GM19099 (cell line): ENCODE data around the gene TOPBP1.

Experiments
- POLR2A ChIP-seq: IDR thresholded peaks from 3 replicates; pipeline ENCODE4 v1.6.1; 2011; ENCODE audit warnings: low read depth; ENCODE audit not compliant: insufficient read length; ENCODE audit errors: extremely low read depth

TOPBP1 gene

DNA sequence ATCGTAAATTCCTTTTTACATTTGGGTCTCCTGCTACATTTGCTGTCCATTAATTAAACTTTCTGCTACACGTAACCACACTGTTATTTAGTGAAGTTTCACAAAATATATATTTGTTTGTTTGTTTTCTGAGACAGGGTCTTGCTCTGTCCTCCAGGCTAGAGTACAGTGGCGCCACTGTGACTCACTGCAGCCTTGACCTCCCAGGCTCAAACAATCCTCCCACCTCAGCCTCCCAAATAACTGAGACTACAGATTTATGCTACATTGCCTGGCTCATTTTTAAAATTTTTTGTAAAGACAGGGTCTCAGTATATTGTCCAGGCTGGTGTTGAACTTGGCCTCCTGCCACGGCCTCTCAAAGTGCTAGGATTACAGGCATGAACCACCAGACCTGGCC is 20.5 kb downstream of the TOPBP1 start:
- no peak for TF ChIP-seq POLR2A

DNA sequence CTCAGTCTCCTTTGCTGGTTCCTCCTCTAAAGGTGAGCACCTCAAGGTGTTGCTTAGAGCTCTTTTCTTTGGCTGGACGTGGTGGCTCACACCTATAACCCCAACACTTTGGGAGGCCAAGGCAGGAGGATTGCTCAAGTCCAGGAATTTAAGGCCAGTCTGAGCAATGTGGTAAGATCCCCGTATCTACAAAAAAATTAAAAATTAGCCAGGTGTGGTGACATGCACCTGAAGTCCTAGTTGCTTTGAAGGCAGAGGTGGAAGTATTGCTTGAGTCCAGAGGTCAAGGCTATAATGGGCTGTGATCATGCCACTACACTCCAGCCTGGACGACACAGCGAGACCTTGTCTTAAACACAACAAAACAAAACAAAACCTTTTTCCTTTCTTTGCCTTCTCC is 28.3 kb downstream of the TOPBP1 start:
- TF ChIP-seq POLR2A: no peak

DNA sequence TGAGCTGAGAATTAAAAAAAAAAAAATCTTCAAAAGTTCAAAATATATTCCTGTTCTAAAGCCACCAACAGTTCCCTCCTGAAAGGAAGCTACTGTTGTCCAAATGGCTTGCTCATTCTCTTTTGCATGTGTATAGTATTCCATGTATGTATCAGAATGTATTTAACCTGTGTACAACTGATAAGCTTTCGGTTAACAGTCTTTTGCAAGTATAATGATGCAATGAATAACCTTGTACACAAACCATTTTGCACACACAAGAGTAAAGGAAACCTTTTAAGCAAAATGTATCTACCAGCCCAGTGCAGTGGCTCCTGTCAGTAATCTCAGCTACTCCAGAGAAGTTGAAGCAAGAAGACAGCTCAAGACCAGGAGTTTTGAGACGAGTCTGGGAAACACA is 32.6 kb downstream of the TOPBP1 start:
- no peak for TF ChIP-seq POLR2A

DNA sequence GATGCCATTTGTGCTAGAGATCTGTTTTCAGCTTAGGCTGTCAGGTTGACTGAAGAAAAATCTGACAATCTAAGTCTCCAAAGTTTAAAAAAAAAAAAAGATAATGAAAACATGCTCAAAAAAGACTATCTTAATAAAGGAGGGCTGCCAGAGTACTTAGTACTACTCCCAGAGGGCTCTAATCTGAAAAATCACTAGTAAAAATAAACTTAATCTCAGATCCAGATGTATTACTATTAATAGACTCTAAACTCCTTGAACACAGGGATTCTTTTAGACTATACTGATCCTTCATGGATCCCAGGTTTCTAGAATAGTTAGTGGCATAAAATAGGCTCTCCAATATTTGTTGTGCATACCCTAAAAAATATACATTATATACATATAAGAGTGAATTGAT is 34.0 kb downstream of the TOPBP1 start:
- TF ChIP-seq POLR2A: no peak

DNA sequence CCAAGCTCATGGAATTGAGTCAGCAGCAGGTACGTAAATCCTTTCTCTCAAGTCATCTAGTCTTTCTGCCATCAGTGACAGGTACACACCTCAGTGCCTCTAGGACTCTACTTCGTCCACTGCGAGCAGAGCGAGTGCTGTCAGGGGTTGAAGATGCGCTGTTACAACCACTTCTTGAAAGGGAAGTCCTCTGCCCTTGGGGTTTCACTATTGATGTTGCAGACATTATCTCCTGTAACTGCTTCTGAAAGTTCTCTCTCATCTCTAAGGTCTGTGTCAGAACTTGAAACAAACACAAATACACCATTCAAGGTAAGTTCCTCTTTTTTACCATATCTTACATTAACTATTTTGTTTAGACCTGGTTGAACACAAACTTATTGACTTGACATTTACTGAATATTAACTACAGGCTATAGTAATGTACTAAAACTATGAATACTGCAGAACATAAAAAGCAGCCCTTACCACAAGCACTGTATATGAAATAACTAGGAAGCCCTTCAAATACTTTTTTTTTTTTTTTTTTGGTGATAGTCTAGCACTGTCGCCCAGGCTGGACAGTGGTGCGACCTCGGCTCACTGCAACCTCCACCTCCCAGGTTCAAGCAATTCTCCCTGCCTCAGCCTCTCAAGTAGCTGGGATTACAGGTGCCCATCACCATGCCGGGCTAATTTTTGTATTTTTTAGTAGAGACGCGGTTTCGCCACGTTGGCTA is 41.5 kb downstream of the TOPBP1 start:
- peak; percentile 22 for TF ChIP-seq POLR2A

DNA sequence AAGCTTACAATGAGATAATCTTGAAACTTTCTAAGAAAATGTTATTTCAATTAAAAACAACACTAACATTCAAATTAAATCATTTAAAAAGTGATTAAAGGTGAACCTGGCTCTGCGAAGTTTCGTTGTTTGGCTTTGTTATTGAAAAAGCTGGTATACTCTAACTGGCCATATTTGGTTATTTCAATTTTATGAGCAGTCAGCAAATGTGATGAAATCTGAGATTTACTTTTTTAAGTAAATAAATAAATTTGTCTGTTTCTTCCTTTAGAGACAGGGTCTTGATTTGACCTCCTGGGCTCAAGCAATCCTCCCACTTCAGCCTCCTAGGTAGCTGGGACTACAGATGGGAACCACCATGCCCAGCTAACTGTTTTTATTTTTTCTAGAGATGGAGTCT is 50.2 kb downstream of the TOPBP1 start:
- TF ChIP-seq POLR2A: no peak

DNA sequence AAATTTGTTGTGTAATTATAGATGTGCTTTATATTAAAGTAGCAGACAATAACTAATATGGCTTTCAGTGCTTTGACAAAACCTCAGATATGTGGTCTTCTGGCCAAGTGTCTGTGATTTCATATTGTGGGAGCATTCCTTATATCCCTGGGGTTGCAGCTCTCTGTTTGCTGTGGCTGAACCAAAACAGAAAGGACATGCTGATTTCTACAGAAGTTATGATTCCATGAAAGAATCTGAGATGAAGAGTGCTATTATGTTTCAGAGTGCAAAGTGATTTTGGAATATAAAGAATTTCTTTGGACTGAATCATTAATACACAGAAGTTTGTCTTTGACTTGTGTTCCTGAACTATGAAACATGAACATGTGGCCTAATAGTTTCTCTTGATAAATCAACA is 51.7 kb downstream of the TOPBP1 start:
- TF ChIP-seq POLR2A: no peak

DNA sequence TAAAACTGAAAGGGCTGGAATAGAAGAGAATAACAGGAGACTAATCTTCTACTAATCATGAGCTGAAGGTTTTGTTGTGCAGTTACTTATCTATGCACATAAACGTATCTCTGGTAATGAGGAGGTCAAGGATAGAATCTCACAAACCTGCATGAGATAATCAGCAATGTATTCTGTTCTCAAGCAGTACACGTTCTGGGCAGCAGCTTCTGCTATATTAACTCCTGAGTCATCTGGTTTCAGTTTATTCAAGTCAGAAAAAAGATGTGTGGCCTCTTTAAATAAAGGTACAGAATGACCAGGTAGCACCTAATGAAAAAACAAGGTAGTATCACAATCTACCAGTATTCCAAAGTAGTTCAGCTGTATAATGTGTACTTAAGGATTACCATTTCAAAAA is 53.4 kb downstream of the TOPBP1 start:
- no peak for TF ChIP-seq POLR2A

DNA sequence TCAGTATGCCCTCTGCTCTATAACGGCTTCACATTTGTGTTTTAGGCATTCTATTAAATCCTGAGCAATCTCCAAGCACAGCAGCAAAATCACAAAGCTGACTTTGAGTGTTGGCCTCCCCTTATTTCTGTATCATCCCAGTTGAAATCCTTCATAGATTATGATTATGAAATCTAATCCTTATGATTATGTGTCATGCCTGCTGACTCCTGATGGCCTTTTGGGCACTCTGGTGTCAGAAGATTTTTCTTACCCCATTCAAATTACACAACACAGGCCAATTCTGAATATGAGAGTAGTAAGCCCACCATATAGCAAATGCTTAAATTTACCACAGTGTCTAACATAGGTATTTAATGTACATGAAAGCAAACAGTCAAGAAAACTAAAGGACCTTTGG is 53.9 kb downstream of the TOPBP1 start:
- TF ChIP-seq POLR2A: no peak

DNA sequence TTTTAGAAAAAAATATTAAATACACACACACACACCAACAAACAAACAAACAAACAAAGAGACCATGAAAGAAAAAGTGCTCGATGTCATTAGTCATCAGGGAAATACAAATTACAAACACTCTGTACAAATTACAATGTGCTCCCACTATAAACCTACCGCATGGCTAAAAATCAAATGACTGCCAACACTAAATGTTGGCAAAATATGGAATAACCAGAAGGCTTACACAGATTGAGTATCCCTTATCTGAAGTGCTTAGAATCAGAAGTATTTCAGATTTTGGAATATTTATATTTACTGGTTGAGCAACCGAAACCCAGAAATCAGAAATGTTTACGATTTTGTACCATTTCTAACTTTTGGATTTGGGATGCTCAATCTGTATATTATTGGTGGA is 54.8 kb downstream of the TOPBP1 start:
- no peak for TF ChIP-seq POLR2A

DNA sequence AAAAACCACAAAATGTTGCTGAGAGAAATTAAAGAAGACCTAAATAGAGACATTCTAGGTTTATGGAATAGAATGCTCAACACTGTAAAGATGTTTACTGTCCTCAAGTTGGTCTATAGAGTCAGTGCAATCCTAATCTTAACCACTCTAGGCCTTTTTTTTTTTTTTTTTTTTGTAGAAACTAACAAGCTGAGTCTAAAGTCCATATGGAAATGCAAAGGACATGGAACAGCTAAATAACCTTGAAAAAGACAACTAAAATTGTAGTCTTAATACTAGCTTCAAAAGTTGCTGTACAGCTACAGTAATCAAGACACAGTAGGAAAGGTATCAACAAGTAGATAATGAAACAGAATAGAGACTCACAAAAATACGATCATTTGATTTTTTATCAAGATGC is 55.4 kb downstream of the TOPBP1 start:
- TF ChIP-seq POLR2A: no peak

DNA sequence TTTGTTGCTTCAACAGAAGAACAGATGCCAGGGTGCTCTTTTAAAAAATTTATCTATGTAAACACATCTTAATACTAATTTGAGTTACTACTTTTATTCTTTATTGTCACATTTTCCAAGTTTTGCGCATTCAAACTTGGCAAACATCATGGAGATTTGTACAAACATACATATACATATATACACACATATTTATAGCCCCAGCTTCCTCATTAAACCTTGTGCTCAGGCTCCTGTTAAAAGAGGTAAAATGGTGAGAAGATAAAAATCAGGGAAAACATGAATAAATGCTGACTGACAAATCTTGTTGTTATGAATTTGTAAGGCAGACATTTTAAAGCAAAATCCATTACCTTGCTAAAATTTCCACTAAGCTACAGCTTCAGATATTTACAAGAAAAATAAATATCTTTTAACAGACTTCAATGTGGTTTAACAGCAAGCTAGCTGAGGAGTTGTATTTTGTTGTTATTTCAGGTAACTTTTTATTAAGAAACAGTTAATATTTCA is 61.1 kb downstream of the TOPBP1 start:
- no peak for TF ChIP-seq POLR2A

DNA sequence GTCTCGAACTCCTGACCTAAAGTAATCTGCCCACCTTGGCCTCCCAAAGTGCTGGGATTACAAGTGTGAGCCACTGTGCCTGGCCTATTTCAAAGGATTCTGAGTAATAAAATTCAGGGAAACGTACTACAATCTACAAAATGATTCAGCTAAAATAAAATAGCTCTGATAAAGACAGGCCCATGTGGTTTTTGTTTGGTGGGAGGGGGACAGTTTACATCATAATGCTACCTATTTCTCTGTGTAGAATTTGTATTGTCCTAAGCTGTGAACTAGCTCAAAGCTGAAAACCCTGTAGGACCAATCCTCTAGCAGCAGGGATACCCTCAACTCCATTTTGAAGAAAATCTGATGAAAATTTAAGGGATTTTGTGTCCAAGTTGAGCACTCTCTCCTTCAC is 62.5 kb downstream of the TOPBP1 start:
- no peak for TF ChIP-seq POLR2A

DNA sequence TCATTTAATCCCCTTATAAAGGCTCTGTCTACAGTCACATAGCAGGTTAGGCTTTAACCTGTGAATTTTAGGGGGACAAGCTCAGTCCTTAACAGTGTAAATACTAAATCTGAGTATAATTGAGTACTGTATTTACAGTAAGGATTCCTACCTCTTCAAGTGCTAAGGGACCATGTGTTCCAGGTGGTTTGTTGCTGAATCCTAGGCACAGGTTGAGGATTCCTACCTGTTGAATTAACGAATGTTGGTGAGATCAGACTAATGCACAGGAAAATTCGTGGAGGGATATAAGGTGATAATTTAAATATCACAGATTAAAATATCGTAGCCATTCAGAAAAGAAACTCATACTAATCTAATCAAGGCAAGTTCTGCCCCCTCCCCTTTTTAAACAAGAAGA is 63.3 kb downstream of the TOPBP1 start:
- TF ChIP-seq POLR2A: no peak

DNA sequence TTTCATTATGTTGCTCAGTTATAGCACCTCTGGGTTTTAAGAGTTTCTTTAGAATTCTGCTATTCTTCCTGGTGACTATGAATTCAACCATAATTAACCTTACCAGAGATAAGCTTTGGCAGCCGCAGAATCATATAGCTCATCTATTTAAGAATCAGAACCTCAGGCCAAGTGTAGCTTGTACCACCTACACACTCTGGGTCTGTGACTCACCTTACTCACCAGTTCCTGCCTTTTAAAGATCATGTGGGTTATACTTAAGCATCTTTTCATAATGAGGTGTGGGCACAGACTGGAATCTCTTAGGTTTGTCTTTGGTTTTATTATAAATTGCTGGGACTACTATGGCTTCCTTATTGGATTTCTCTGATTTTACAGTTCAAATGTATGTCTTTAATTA is 66.4 kb downstream of the TOPBP1 start:
- TF ChIP-seq POLR2A: no peak

DNA sequence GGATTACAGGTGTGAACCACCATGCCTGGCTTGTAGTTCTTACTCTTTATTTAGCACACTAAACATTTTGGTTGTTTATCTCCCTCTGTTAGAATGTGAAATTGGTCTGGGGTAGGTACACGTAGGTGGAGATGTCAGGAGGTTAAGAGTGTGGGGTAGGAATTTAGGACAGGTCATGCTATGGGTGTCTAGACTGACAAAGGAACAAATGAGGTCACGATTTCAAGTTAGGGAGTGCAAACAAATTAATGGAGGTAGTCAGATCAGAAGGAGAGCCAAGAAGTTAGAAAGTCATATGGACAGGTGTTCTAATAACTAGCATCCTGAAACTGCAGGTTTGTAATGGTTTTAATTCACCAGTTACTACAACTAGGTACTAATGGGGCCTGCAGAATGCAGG is 68.5 kb downstream of the TOPBP1 start:
- no peak for TF ChIP-seq POLR2A

DNA sequence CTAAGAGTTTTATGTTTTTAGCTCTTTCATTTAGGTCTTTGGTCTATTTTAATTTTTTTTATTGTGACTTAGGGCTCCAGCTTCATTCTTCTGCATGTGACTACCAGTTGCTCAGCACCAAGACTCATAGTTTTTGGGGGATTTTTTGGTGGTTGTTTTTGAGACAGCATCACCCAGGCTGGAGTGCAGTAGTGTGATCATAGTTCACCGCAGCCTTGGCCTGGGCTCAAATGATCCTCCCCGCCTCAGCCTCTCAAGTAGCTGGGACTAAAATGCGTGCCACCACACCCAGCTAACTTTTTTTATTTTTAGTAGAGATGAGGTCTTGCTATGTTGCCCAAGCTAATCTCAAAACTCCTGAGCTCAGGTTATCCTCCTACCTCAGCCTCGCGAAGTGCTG is 68.9 kb downstream of the TOPBP1 start:
- no peak for TF ChIP-seq POLR2A
